A549 (cell line): ENCODE measurements around the gene KIF3B.

Experiments
- BHLHE40 ChIP-seq: IDR thresholded peaks from 2 replicates; pipeline ENCODE4 v1.6.1; 2012; ENCODE audit warnings: low read depth, low read length, inconsistent platforms
- EP300 ChIP-seq, 2 experiments: fragments of >200 bp; sonication (Bioruptor Twin); formaldehyde crosslinking; IDR thresholded peaks; 2 replicates in 1 of 2; 3 replicates in 1 of 2; pipeline ENCODE4 v1.6.1; 2016 to 2017
- ESRRA ChIP-seq: fragments of 150-350 bp; IDR thresholded peaks from 2 replicates; pipeline ENCODE4 v1.6.1; 2014; ENCODE audit warnings: mild to moderate bottlenecking, low read length, borderline replicate concordance
- FOXS1 ChIP-seq: fragments of 250-450 bp; sonication (Bioruptor Pico); IDR thresholded peaks from 2 replicates; pipeline ENCODE4 v1.5.0; 2020; ENCODE audit warnings: mild to moderate bottlenecking, moderate library complexity
- JUNB ChIP-seq: fragments of >200 bp; sonication (Bioruptor Twin); formaldehyde crosslinking; IDR thresholded peaks from 2 replicates; pipeline ENCODE4 v1.6.1; 2016
- MAX ChIP-seq: IDR thresholded peaks from 2 replicates; pipeline ENCODE4 v1.6.1; 2012
- PHF8 ChIP-seq: fragments of 200-600 bp; sonication (generic); IDR thresholded peaks from 2 replicates; pipeline ENCODE4 v1.6.1; 2016; ENCODE audit warnings: low read depth, mild to moderate bottlenecking, antibody characterized with exemption, moderate library complexity, borderline replicate concordance
- POLR2A ChIP-seq: IDR thresholded peaks from 2 replicates; pipeline ENCODE4 v1.6.1; 2012; ENCODE audit warnings: mild to moderate bottlenecking, low read length
- RAD21 ChIP-seq, 2 experiments: fragments of >200 bp in 1 of 2; sonication (Bioruptor Twin) in 1 of 2; formaldehyde crosslinking in 1 of 2; IDR thresholded peaks in 1 of 2; conservative IDR thresholded peaks in 1 of 2; 2 replicates in 1 of 2; 3 replicates in 1 of 2; pipeline ENCODE4 v1.6.1; 2012 to 2018; ENCODE audit warnings: inconsistent platforms in 1 of 2
- REST ChIP-seq: fragments of 200-600 bp; sonication (generic); IDR thresholded peaks from 2 replicates; pipeline ENCODE4 v1.6.1; 2016; ENCODE audit warnings: antibody characterized with exemption, mild to moderate bottlenecking, moderate library complexity
- SMC3 ChIP-seq: fragments of >200 bp; sonication (Bioruptor Twin); formaldehyde crosslinking; IDR thresholded peaks from 3 replicates; pipeline ENCODE4 v1.6.1; 2018; ENCODE audit warnings: inconsistent platforms
- TF ChIP-seq, protein P1 (sequence below): fragments of >200 bp; sonication (Bioruptor Twin); formaldehyde crosslinking; IDR thresholded peaks from 3 replicates; pipeline ENCODE4 v1.5.1; 2016

DNA sequence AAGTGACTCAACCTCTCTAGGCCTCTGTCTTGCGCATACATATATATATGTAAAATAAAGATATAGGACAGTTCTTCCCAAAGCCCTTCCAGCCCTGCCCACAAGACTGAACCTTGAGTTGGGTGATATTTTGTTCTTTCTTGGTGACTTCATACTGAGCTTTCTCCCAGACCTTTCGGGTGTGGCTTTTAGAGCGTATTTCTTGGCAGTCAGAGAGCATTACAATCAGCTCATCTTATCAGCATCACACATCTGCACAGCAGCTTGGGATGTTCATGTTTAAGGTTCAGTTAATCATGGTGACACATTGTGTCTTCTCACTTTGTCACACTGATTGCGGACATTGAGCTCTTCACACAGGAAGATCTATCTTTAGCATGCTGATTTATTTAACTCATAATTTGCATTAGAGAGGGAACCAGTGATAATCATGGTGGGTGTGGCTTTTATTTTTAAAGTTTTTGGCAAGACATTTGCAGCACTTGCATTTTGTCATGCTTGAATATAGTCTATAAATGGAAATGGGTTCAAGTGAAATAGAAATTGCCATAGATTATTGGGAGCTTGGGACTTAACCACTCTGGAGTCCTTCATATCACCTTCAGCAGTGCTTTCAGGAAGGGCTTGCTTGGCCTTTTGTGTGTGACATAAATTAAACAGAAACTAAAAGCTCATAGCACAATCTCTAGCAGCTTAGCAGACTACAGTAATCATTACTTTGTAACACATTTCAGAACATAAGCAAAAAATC, 8.3 kb downstream of the KIF3B start:
- TF ChIP-seq, protein P1, sequence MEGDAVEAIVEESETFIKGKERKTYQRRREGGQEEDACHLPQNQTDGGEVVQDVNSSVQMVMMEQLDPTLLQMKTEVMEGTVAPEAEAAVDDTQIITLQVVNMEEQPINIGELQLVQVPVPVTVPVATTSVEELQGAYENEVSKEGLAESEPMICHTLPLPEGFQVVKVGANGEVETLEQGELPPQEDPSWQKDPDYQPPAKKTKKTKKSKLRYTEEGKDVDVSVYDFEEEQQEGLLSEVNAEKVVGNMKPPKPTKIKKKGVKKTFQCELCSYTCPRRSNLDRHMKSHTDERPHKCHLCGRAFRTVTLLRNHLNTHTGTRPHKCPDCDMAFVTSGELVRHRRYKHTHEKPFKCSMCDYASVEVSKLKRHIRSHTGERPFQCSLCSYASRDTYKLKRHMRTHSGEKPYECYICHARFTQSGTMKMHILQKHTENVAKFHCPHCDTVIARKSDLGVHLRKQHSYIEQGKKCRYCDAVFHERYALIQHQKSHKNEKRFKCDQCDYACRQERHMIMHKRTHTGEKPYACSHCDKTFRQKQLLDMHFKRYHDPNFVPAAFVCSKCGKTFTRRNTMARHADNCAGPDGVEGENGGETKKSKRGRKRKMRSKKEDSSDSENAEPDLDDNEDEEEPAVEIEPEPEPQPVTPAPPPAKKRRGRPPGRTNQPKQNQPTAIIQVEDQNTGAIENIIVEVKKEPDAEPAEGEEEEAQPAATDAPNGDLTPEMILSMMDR: no peak
- TF ChIP-seq RAD21 (conservative IDR thresholded peaks at IDR 0.05 in 1 of 2, IDR thresholded peaks at IDR 0.05 in 1 of 2) (no peak), MAX (no peak), REST (no peak), EP300 (IDR thresholded peaks at IDR 0.05) (no peak), JUNB (no peak), POLR2A (no peak), PHF8 (no peak), BHLHE40 (no peak), FOXS1 (no peak), SMC3 (no peak), ESRRA (no peak)
